SK-N-SH (cell line): ENCODE data around the gene EVI5. TPM values are rescaled to one million over a fixed set of nuclear protein-coding genes. Genes with fewer than 3 reads are reported as not detected.
"Not testable (repeated sequence)": the region's sequence is repeated elsewhere in the genome, so short reads cannot be mapped to it uniquely, and the experiment has no call there.

Source experiments
- CTCF ChIA-PET: fragments of 300-600, 350-600 bp; formaldehyde crosslinking; extraction: SDS; loops from one replicate; lab custom pipeline; 2021; lab: Yijun Ruan, JAX
- POLR2A ChIA-PET: fragments of 350-600 bp; sonication (Branson Sonifier 250); formaldehyde crosslinking; extraction: SDS; loops from one replicate; lab custom pipeline; 2020; ENCODE audit warnings: antibody characterized with exemption, inconsistent platforms; lab: Yijun Ruan, JAX
- DNase-seq: peaks from one replicate; pipeline ENCODE4 v3.0.0; 2012
- H2AFZ ChIP-seq: fragments of 200-600 bp; sonication (generic); 2 replicates; pipeline ENCODE4 v1.8.1; 2016; ENCODE audit warnings: antibody characterized with exemption, mild to moderate bottlenecking, low read depth
- H3F3A ChIP-seq: fragments of 200-600 bp; sonication (generic); replicated peaks from 2 replicates; pipeline ENCODE3; 2016; ENCODE audit warnings: antibody characterized with exemption, mild to moderate bottlenecking; ENCODE audit not compliant: insufficient read depth
- H3K27ac ChIP-seq, 2 experiments: fragments of 200-500 bp in 1 of 2; fragments of 200-600 bp in 1 of 2; sonication (Bioruptor generic) in 1 of 2; sonication (generic), shearing (Covaris generic) in 1 of 2; 2 replicates each; pipeline versions ENCODE4 v1.5.1 to v1.6.1; 2014 to 2016; ENCODE audit warnings: low read depth in 2 of 2, inconsistent platforms in 1 of 2, low read length in 1 of 2, mild to moderate bottlenecking in 1 of 2, mixed read lengths in 1 of 2
- H3K27me3 ChIP-seq: fragments of 200-600 bp; sonication (generic), shearing (Covaris generic); 2 replicates; pipeline ENCODE4 v1.6.1; 2016; ENCODE audit warnings: mixed run types; ENCODE audit not compliant: insufficient read depth
- H3K36me3 ChIP-seq, 2 experiments: fragments of 200-500 bp in 1 of 2; fragments of 200-600 bp in 1 of 2; sonication (Bioruptor generic) in 1 of 2; sonication (generic) in 1 of 2; replicated peaks in 1 of 2; 2 replicates each; pipeline versions ENCODE3 to v1.5.1; 2014 to 2016; ENCODE audit warnings: low read length in 1 of 2, mild to moderate bottlenecking in 1 of 2; ENCODE audit not compliant: insufficient read depth in 2 of 2, control insufficient read depth in 1 of 2
- H3K4me1 ChIP-seq, 2 experiments: fragments of 200-500 bp in 1 of 2; fragments of 200-600 bp in 1 of 2; sonication (Bioruptor generic) in 1 of 2; sonication (generic), shearing (Covaris generic) in 1 of 2; 2 replicates each; pipeline versions ENCODE4 v1.5.1 to v1.6.1; 2014 to 2016; ENCODE audit warnings: low read depth in 1 of 2, low read length in 1 of 2, mixed run types in 1 of 2; ENCODE audit not compliant: insufficient read depth in 2 of 2, control insufficient read depth in 1 of 2
- H3K4me2 ChIP-seq: fragments of 200-600 bp; sonication (generic), shearing (Covaris generic); 2 replicates; pipeline ENCODE4 v1.6.1; 2017; ENCODE audit warnings: mixed run types
- H3K4me3 ChIP-seq, 2 experiments: fragments of 200-500 bp in 1 of 2; fragments of 200-600 bp in 1 of 2; sonication (Bioruptor generic) in 1 of 2; sonication (generic), shearing (Covaris generic) in 1 of 2; 2 replicates each; pipeline versions ENCODE4 v1.5.1 to v1.8.1; 2014 to 2016; ENCODE audit warnings: low read depth in 2 of 2, inconsistent platforms in 1 of 2, low read length in 1 of 2, mild to moderate bottlenecking in 1 of 2, mixed read lengths in 1 of 2, moderate library complexity in 1 of 2
- H3K79me2 ChIP-seq: fragments of 200-600 bp; sonication (generic); 2 replicates; pipeline ENCODE4 v1.8.1; 2017; ENCODE audit warnings: mild to moderate bottlenecking; ENCODE audit not compliant: insufficient read depth
- H3K9ac ChIP-seq: fragments of 200-600 bp; sonication (generic); 2 replicates; pipeline ENCODE4 v1.6.1; 2017; ENCODE audit warnings: mixed run types
- H3K9me2 ChIP-seq: fragments of 200-600 bp; sonication (generic); 2 replicates; pipeline ENCODE4 v1.6.1; 2017; ENCODE audit warnings: mixed run types
- H3K9me3 ChIP-seq: fragments of 200-600 bp; sonication (generic); 2 replicates; pipeline ENCODE4 v1.6.1; 2017; ENCODE audit warnings: mixed run types, mild to moderate bottlenecking, moderate library complexity
- H4K20me1 ChIP-seq: fragments of 200-600 bp; sonication (generic); 2 replicates; pipeline ENCODE4 v1.6.1; 2017; ENCODE audit warnings: mild to moderate bottlenecking, mixed run types; ENCODE audit not compliant: insufficient read depth
- CHD2 ChIP-seq: fragments of 150-350 bp; IDR thresholded peaks from 2 replicates; pipeline ENCODE4 v1.6.1; 2018; ENCODE audit warnings: low read length; ENCODE audit not compliant: partially characterized antibody
- CTCF ChIP-seq: fragments of 200-600 bp; sonication (generic); IDR thresholded peaks from 2 replicates; pipeline ENCODE4 v1.6.1; 2017; ENCODE audit warnings: antibody characterized with exemption, mild to moderate bottlenecking, moderate library complexity
- ELF1 ChIP-seq: IDR thresholded peaks from 2 replicates; pipeline ENCODE4 v1.4.0; 2012
- JUND ChIP-seq: IDR thresholded peaks from 2 replicates; pipeline ENCODE4 v1.4.0; 2012
- POLR2AphosphoS5 ChIP-seq: IDR thresholded peaks from 2 replicates; pipeline ENCODE4 v1.6.1; 2012; ENCODE audit warnings: low read depth, low read length
- RAD21 ChIP-seq: IDR thresholded peaks from 2 replicates; pipeline ENCODE4 v1.6.1; 2012; ENCODE audit warnings: mild to moderate bottlenecking, low read length
- REST ChIP-seq: IDR thresholded peaks from 2 replicates; pipeline ENCODE4 v1.6.1; 2012; ENCODE audit warnings: mild to moderate bottlenecking, low read depth, low read length, moderate library complexity
- SIN3A ChIP-seq: IDR thresholded peaks from 2 replicates; pipeline ENCODE4 v1.6.1; 2012; ENCODE audit warnings: low read depth, mild to moderate bottlenecking, low read length, moderate library complexity, borderline replicate concordance
- SMC3 ChIP-seq: IDR thresholded peaks from 2 replicates; pipeline ENCODE4 v1.6.1; 2012; ENCODE audit warnings: low read depth, low read length, improper control_type of control experiment
- TAF1 ChIP-seq: IDR thresholded peaks from 2 replicates; pipeline ENCODE4 v1.6.1; 2012; ENCODE audit warnings: low read depth, mild to moderate bottlenecking, low read length, moderate library complexity, borderline replicate concordance
- USF2 ChIP-seq: fragments of 150-350 bp; IDR thresholded peaks from 2 replicates; pipeline ENCODE4 v1.6.1; 2017; ENCODE audit warnings: antibody characterized with exemption, low read length, low read depth, borderline replicate concordance
- YY1 ChIP-seq: IDR thresholded peaks from 2 replicates; pipeline ENCODE4 v1.4.0; 2012; ENCODE audit warnings: low read depth, mild to moderate bottlenecking
- WGBS: methylation state at CpG from one replicate; pipeline ENCODE4 v1.1.6; 2017; ENCODE audit warnings: low lambda C conversion rate; 5-methylcytosine and 5-hydroxymethylcytosine counted together
- polyA plus RNA-seq, 3 experiments: library from polyadenylated mRNA; depleted of rRNA; stranded (reverse); fragments of >200 nt; gene quantifications; 2 replicates each; pipeline ENCODE4 v1.2.3, GENCODE V29; 2012

EVI5 gene
- polyA plus RNA-seq, 1 of the 3 experiments (the other 2 are of a cell fraction) = 5.7 TPM

- no peak for DNase-seq
- H3F3A ChIP-seq = no peaks in the 10 kb centered on the region
- H3K79me2 ChIP-seq = no peaks in the 10 kb centered on the region
- H3K36me3 ChIP-seq = peaks cover 0 to 4% of the 10 kb centered on the region in 2 experiments
- H3K9me2 ChIP-seq = no peaks in the 10 kb centered on the region
- no peak overlapping the region for H3K27ac ChIP-seq
- no peak overlapping the region for H3K4me2 ChIP-seq
- WGBS = 63% methylated on average over 2 of the region's 2 CpGs
- no peaks in the 10 kb centered on the region for H3K4me1 ChIP-seq
- no peaks in the 10 kb centered on the region for H3K27me3 ChIP-seq
- no peaks in the 10 kb centered on the region for H4K20me1 ChIP-seq
- H3K9ac ChIP-seq = no peak overlapping the region
- H2AFZ ChIP-seq = no peak overlapping the region
- H3K4me3 ChIP-seq = no peak overlapping the region
- no peaks in the 10 kb centered on the region for H3K9me3 ChIP-seq
- POLR2A ChIA-PET = no interaction called here
- TF ChIP-seq USF2 (no peak), CHD2 (no peak), JUND (no peak), SIN3A (no peak), REST (no peak), YY1 (no peak), POLR2AphosphoS5 (no peak), TAF1 (no peak)
- CTCF ChIA-PET = no interaction called here
Observed at GRCh38 chr1:92601044-92601443, 183.9 kb downstream of the EVI5 start.

GRCh38 chr1:92599184-92599583 lies 185.7 kb downstream of the EVI5 start:
- H3K9me2 ChIP-seq = no peaks in the 10 kb centered on the region
- no peak overlapping the region for H2AFZ ChIP-seq
- CTCF ChIA-PET = no interaction called here
- no peaks in the 10 kb centered on the region for H3K4me1 ChIP-seq
- H3K79me2 ChIP-seq = no peaks in the 10 kb centered on the region
- no peak overlapping the region for H3K4me2 ChIP-seq
- no peak overlapping the region for H3K27ac ChIP-seq
- H3K9me3 ChIP-seq = no peaks in the 10 kb centered on the region
- no peak overlapping the region for H3K9ac ChIP-seq
- TF ChIP-seq RAD21 (peak; percentile 34; the same call in 1 of the 2 replicates), REST (no peak), SMC3 (peak; percentile 15; the same call in 1 of the 2 replicates), SIN3A (no peak), CTCF (peak; percentile 56), ELF1 (no peak)
- no peaks in the 10 kb centered on the region for H3F3A ChIP-seq
- no peak for DNase-seq
- no peaks in the 10 kb centered on the region for H4K20me1 ChIP-seq
- H3K36me3 ChIP-seq = peaks cover 0 to 2% of the 10 kb centered on the region in 2 experiments
- H3K27me3 ChIP-seq = no peaks in the 10 kb centered on the region
- H3K4me3 ChIP-seq = no peak overlapping the region
- 66% methylated on average over 2 of the region's 2 CpGs for WGBS
- POLR2A ChIA-PET = interaction anchor here (0.6 kb wide), 1 partner anchor 369 kb away, joined by 3 read pairs; no protein-coding TSS in a partner anchor

GRCh38 chr1:92589361-92589760 lies 195.5 kb downstream of the EVI5 start:
- H3K27ac ChIP-seq, H3F3A ChIP-seq, H3K4me3 ChIP-seq, H3K79me2 ChIP-seq, H3K9me3 ChIP-seq, CTCF ChIA-PET, H3K9me2 ChIP-seq, H4K20me1 ChIP-seq, H3K4me1 ChIP-seq, H3K9ac ChIP-seq, H3K4me2 ChIP-seq, H3K27me3 ChIP-seq, DNase-seq, H2AFZ ChIP-seq, POLR2A ChIA-PET: not testable (repeated sequence)
- no CpG with 5 or more reads among the region's 9 CpGs for WGBS
- H3K36me3 ChIP-seq = peaks cover 0 to 14% of the 10 kb centered on the region in 2 experiments
